ENCODE data around the gene ZNRD2. TPM values are rescaled to one million over a fixed set of nuclear protein-coding genes. Genes with fewer than 3 reads are reported as not detected.

The ZNRD2 gene
- total RNA-seq, 1 experiment from 2014 or later, result 66.8 TPM

DNA sequence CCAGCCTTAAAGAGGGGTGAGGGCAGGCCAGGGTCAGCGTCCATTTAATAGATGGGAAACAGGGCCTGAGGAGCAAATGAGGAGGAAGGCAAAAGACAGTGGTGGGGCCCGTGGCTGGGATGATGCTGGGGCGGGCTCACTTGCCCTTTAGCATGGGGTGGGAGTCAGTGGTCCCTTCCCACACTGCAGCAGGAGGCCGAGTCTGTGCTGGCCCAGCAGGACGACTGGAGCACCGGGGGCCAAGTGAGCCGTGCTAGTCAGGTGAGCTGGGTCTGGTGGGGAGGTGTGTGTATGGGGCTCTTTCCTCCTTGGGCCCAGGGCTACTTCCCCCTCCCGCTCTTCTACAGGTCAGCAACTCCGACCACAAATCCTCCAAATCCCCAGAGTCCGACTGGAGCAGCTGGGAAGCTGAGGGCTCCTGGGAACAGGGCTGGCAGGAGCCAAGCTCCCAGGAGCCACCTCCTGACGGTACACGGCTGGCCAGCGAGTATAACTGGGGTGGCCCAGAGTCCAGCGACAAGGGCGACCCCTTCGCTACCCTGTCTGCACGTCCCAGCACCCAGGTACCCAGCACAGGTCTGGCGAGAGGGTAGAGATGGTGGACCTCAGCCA lies 32.6 kb upstream of the ZNRD2 start:
- ChIA-PET RAD21 (ENCODE audit: low non-redundant PET in 1 of 2, low total read pairs in 2 of 2, uncharacterized antibody in 2 of 2, unreplicated experiment in 2 of 2) (no interaction called here), CTCF (no interaction called here), POLR2A (interaction anchor here (0.6 to 1.0 kb wide), 2 partner anchors 9 to 13 kb away, joined by 3 read pairs; partner anchors contain the start of gene SCYL1)
- Histone ChIP-seq H3K9me2 (ENCODE audit: insufficient read depth) (no peaks in the 10 kb centered on the region), H3K27me3 (ENCODE audit: insufficient read depth, low read length) (no peaks in the 10 kb centered on the region), H3K4me1 (ENCODE audit: control insufficient read depth in 1 of 2, insufficient read depth in 2 of 2, low read length in 2 of 2) (peaks cover 13 to 39% of the 10 kb centered on the region in 2 experiments; a peak in 3 of 4 replicates), H4K20me1 (ENCODE audit: insufficient read depth) (no peaks in the 10 kb centered on the region), H3K9ac (ENCODE audit: low read length) (no peak overlapping the region), H3K4me2 (ENCODE audit: low read length) (no peak overlapping the region), H3K27ac (ENCODE audit: low read depth, low read length) (peak overlapping the region; percentile 100), H3K36me3 (ENCODE audit: control insufficient read depth in 1 of 2, insufficient read depth in 2 of 2, low read length in 2 of 2) (peaks cover 4 to 5% of the 10 kb centered on the region in 2 experiments; a peak in 3 of 4 replicates), H3K79me2 (ENCODE audit: insufficient read depth, low read length) (peaks cover 24% of the 10 kb centered on the region), H3K9me3 (ENCODE audit: control insufficient read depth in 1 of 2, insufficient read depth in 1 of 2, low read depth in 1 of 2, low read length in 2 of 2) (no peaks in the 10 kb centered on the region), H3K4me3 (replicated peaks in 1 of 2; ENCODE audit: low read depth in 1 of 2, low read length in 2 of 2) (no peak overlapping the region), H2AFZ (ENCODE audit: low read depth, low read length, poor library complexity, severe bottlenecking) (no peak overlapping the region)
- no peak for ATAC-seq
- DNase-seq (ENCODE audit: low read depth, low spot score), result no peak
- TF ChIP-seq, protein P1, sequence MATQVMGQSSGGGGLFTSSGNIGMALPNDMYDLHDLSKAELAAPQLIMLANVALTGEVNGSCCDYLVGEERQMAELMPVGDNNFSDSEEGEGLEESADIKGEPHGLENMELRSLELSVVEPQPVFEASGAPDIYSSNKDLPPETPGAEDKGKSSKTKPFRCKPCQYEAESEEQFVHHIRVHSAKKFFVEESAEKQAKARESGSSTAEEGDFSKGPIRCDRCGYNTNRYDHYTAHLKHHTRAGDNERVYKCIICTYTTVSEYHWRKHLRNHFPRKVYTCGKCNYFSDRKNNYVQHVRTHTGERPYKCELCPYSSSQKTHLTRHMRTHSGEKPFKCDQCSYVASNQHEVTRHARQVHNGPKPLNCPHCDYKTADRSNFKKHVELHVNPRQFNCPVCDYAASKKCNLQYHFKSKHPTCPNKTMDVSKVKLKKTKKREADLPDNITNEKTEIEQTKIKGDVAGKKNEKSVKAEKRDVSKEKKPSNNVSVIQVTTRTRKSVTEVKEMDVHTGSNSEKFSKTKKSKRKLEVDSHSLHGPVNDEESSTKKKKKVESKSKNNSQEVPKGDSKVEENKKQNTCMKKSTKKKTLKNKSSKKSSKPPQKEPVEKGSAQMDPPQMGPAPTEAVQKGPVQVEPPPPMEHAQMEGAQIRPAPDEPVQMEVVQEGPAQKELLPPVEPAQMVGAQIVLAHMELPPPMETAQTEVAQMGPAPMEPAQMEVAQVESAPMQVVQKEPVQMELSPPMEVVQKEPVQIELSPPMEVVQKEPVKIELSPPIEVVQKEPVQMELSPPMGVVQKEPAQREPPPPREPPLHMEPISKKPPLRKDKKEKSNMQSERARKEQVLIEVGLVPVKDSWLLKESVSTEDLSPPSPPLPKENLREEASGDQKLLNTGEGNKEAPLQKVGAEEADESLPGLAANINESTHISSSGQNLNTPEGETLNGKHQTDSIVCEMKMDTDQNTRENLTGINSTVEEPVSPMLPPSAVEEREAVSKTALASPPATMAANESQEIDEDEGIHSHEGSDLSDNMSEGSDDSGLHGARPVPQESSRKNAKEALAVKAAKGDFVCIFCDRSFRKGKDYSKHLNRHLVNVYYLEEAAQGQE (IDR thresholded peaks at IDR 0.05; ENCODE audit: low read depth), result no peak
- no peak for TF ChIP-seq CEBPB (IDR thresholded peaks at IDR 0.05; ENCODE audit: low read depth)
- no peak for TF ChIP-seq ZFX (IDR thresholded peaks at IDR 0.05)
- TF ChIP-seq YY1 (IDR thresholded peaks at IDR 0.05; ENCODE audit: extremely low read depth, insufficient replicate concordance, low read depth, low read length), result no peak
- intact Hi-C loops (cut with micrococcal nuclease), result no loop called here
- no TSS peak for BruUV-seq (replicated peaks)
